Mesendoderm (in vitro differentiated cells): ENCODE data around the gene RDH11.
A peak's percentile ranks its signal among the peaks of the same experiment; 100 is the strongest.

ENCODE experiments used
- DNase-seq: peaks from one replicate; pipeline ENCODE4 v3.0.0; 2013
- H2AK5ac ChIP-seq: 2 replicates; pipeline ENCODE4 v1.6.1; 2013; ENCODE audit warnings: low read length, inconsistent platforms
- H2BK120ac ChIP-seq: 2 replicates; pipeline ENCODE4 v1.6.1; 2013; ENCODE audit warnings: low read depth, mild to moderate bottlenecking, low read length, moderate library complexity, mixed read lengths
- H2BK15ac ChIP-seq: replicated peaks from 2 replicates; pipeline ENCODE4 v1.6.1; 2013; ENCODE audit warnings: low read depth, mild to moderate bottlenecking, moderate library complexity
- H2BK5ac ChIP-seq: 2 replicates; pipeline ENCODE4 v1.6.1; 2013; ENCODE audit warnings: low read length, inconsistent platforms
- H3K18ac ChIP-seq: 2 replicates; pipeline ENCODE4 v1.6.1; 2013; ENCODE audit warnings: mild to moderate bottlenecking, low read length, mixed read lengths
- H3K23ac ChIP-seq: one replicate; pipeline ENCODE4 v1.6.1; 2013; ENCODE audit warnings: low read length
- H3K27ac ChIP-seq: 2 replicates; pipeline ENCODE4 v1.5.1; 2013; ENCODE audit warnings: low read depth, mild to moderate bottlenecking, inconsistent platforms, low read length, moderate library complexity
- H3K27me3 ChIP-seq: 2 replicates; pipeline ENCODE4 v1.6.1; 2013; ENCODE audit warnings: low read length, control low read depth, mild to moderate bottlenecking, inconsistent platforms; ENCODE audit not compliant: insufficient read depth, poor library complexity
- H3K36me3 ChIP-seq: 2 replicates; pipeline ENCODE4 v1.6.1; 2013; ENCODE audit warnings: low read length, inconsistent platforms; ENCODE audit not compliant: control insufficient read depth, insufficient read depth
- H3K4ac ChIP-seq: one replicate; pipeline ENCODE4 v1.6.1; 2013; ENCODE audit warnings: low read depth, mild to moderate bottlenecking, low read length, moderate library complexity
- H3K4me1 ChIP-seq: 2 replicates; pipeline ENCODE4 v1.6.1; 2013; ENCODE audit warnings: low read depth, low read length, inconsistent platforms; ENCODE audit not compliant: control insufficient read depth
- H3K4me2 ChIP-seq: 2 replicates; pipeline ENCODE4 v1.6.1; 2013; ENCODE audit warnings: low read length
- H3K4me3 ChIP-seq: 2 replicates; pipeline ENCODE4 v1.5.1; 2013; ENCODE audit warnings: mild to moderate bottlenecking, low read length
- H3K56ac ChIP-seq: one replicate; pipeline ENCODE4 v1.6.1; 2013; ENCODE audit warnings: low read length
- H3K79me1 ChIP-seq: 2 replicates; pipeline ENCODE4 v1.6.1; 2013; ENCODE audit warnings: low read length, inconsistent platforms
- H3K79me2 ChIP-seq: 2 replicates; pipeline ENCODE4 v1.6.1; 2013; ENCODE audit warnings: mild to moderate bottlenecking, low read length; ENCODE audit not compliant: control insufficient read depth, insufficient read depth
- H3K9ac ChIP-seq: 2 replicates; pipeline ENCODE4 v1.6.1; 2013; ENCODE audit warnings: low read length, inconsistent platforms
- H4K5ac ChIP-seq: one replicate; pipeline ENCODE4 v1.6.1; 2013; ENCODE audit warnings: low read length
- H4K8ac ChIP-seq: one replicate; pipeline ENCODE4 v1.6.1; 2013; ENCODE audit warnings: low read depth, mild to moderate bottlenecking, control low read depth, low read length, moderate library complexity
- WGBS: extraction: QIAGEN DNeasy Blood & Tissue Kit; methylation state at CpG from one replicate; pipeline ENCODE4 v1.1.7; 2013; ENCODE audit warnings: low lambda C conversion rate, missing lambda C conversion rate; ENCODE audit not compliant: insufficient coverage; ENCODE audit errors: extremely low coverage; 5-methylcytosine and 5-hydroxymethylcytosine counted together

The RDH11 gene

GRCh38 chr14:67674139-67674479 lies 21.5 kb downstream of the RDH11 start:
- WGBS, result no CpG with 5 or more reads among the region's 25 CpGs
- H3K9ac ChIP-seq, result peak overlapping the region; percentile 94
- DNase-seq, result peak; percentile 86
- H3K56ac ChIP-seq, result peak overlapping the region; percentile 94
- no peak overlapping the region for H4K8ac ChIP-seq
- peaks cover 14% of the 10 kb centered on the region for H3K79me1 ChIP-seq
- H2BK5ac ChIP-seq, result no peak overlapping the region
- H3K4ac ChIP-seq, result peak overlapping the region; percentile 66
- peak overlapping the region; percentile 51 for H3K4me2 ChIP-seq
- no peak overlapping the region for H2BK15ac ChIP-seq
- peaks cover 23% of the 10 kb centered on the region for H3K79me2 ChIP-seq
- H4K5ac ChIP-seq, result no peak overlapping the region
- H3K4me3 ChIP-seq, result peak overlapping the region; percentile 77
- H3K27me3 ChIP-seq, result no peaks in the 10 kb centered on the region
- no peak overlapping the region for H2AK5ac ChIP-seq
- H3K36me3 ChIP-seq, result peaks cover 10% of the 10 kb centered on the region
- no peak overlapping the region for H2BK120ac ChIP-seq
- peak overlapping the region; percentile 91 for H3K27ac ChIP-seq
- no peak overlapping the region for H3K23ac ChIP-seq
- H3K4me1 ChIP-seq, result no peaks in the 10 kb centered on the region
- H3K18ac ChIP-seq, result peak overlapping the region; percentile 42

- no peak for DNase-seq
- Histone ChIP-seq H3K56ac (peak overlapping the region; percentile 94), H3K4me1 (no peaks in the 10 kb centered on the region), H3K79me1 (peaks cover 14% of the 10 kb centered on the region), H3K79me2 (peaks cover 23% of the 10 kb centered on the region), H3K27me3 (no peaks in the 10 kb centered on the region), H3K36me3 (peaks cover 10% of the 10 kb centered on the region), H3K4me2 (peak overlapping the region; percentile 51), H3K27ac (no peak overlapping the region), H3K4ac (no peak overlapping the region), H2AK5ac (no peak overlapping the region), H2BK15ac (no peak overlapping the region), H2BK5ac (no peak overlapping the region), H3K9ac (peak overlapping the region; percentile 94), H4K5ac (no peak overlapping the region), H4K8ac (no peak overlapping the region), H3K23ac (no peak overlapping the region), H2BK120ac (no peak overlapping the region), H3K18ac (no peak overlapping the region), H3K4me3 (no peak overlapping the region)
- no CpG with 5 or more reads among the region's 5 CpGs for WGBS
Observed at GRCh38 chr14:67673451-67673850, 22.1 kb downstream of the RDH11 start.

GRCh38 chr14:67668559-67668958 lies 27.0 kb downstream of the RDH11 start:
- H3K4me2 ChIP-seq, result no peak overlapping the region
- H2AK5ac ChIP-seq, result no peak overlapping the region
- H3K36me3 ChIP-seq, result no peaks in the 10 kb centered on the region
- H3K9ac ChIP-seq, result no peak overlapping the region
- H3K27me3 ChIP-seq, result no peaks in the 10 kb centered on the region
- peaks cover 22% of the 10 kb centered on the region for H3K79me1 ChIP-seq
- H3K23ac ChIP-seq, result no peak overlapping the region
- no peak overlapping the region for H2BK15ac ChIP-seq
- no peak overlapping the region for H3K4me3 ChIP-seq
- H3K4me1 ChIP-seq, result no peaks in the 10 kb centered on the region
- DNase-seq, result peak; percentile 31
- H2BK5ac ChIP-seq, result no peak overlapping the region
- H3K27ac ChIP-seq, result no peak overlapping the region
- no peak overlapping the region for H4K8ac ChIP-seq
- peaks cover 31% of the 10 kb centered on the region for H3K79me2 ChIP-seq
- H3K18ac ChIP-seq, result no peak overlapping the region
- no peak overlapping the region for H4K5ac ChIP-seq
- no peak overlapping the region for H3K56ac ChIP-seq
- no peak overlapping the region for H3K4ac ChIP-seq
- no peak overlapping the region for H2BK120ac ChIP-seq

- no peaks in the 10 kb centered on the region for H3K27me3 ChIP-seq
- no peak overlapping the region for H2AK5ac ChIP-seq
- no peak overlapping the region for H3K23ac ChIP-seq
- H2BK5ac ChIP-seq, result no peak overlapping the region
- H2BK15ac ChIP-seq, result no peak overlapping the region
- no CpG with 5 or more reads among the region's 1 CpG for WGBS
- H3K56ac ChIP-seq, result no peak overlapping the region
- H4K8ac ChIP-seq, result no peak overlapping the region
- H3K79me1 ChIP-seq, result peaks cover 17% of the 10 kb centered on the region
- H4K5ac ChIP-seq, result no peak overlapping the region
- H3K18ac ChIP-seq, result no peak overlapping the region
- no peak overlapping the region for H3K4me2 ChIP-seq
- H3K79me2 ChIP-seq, result peaks cover 22% of the 10 kb centered on the region
- H3K4me3 ChIP-seq, result no peak overlapping the region
- H3K9ac ChIP-seq, result no peak overlapping the region
- no peak overlapping the region for H3K4ac ChIP-seq
- DNase-seq, result peak; percentile 73
- H2BK120ac ChIP-seq, result no peak overlapping the region
- H3K4me1 ChIP-seq, result no peaks in the 10 kb centered on the region
- H3K36me3 ChIP-seq, result no peaks in the 10 kb centered on the region
- no peak overlapping the region for H3K27ac ChIP-seq
Observed at GRCh38 chr14:67666750-67667449, 28.7 kb downstream of the RDH11 start.

DNA sequence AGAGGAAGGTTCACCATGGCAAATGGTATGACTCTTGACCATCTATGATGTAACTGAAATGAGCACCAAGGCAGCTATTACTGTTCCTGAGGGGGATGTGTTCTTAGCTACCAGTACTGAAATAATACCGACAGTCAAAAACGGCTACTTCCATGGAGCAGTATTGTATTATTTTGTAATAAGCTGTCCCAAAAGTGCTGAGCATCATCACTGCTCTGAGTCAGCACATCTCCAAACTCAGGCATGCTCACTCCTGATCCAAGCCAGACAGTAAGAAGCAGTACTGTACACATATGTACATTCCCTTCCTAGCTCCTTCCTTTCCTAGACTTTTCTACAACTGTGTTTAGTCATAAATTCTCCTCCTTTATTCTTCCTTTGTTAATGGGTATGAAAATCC lies 29.7 kb downstream of the RDH11 start:
- Histone ChIP-seq H3K18ac (no peak overlapping the region), H2AK5ac (no peak overlapping the region), H3K4ac (no peak overlapping the region), H2BK5ac (no peak overlapping the region), H3K4me2 (no peak overlapping the region), H2BK15ac (no peak overlapping the region), H3K36me3 (no peaks in the 10 kb centered on the region), H4K5ac (no peak overlapping the region), H3K79me1 (peaks cover 15% of the 10 kb centered on the region), H3K9ac (no peak overlapping the region), H2BK120ac (no peak overlapping the region), H3K23ac (no peak overlapping the region), H3K27ac (no peak overlapping the region), H3K4me3 (no peak overlapping the region), H3K56ac (no peak overlapping the region), H3K79me2 (peaks cover 20% of the 10 kb centered on the region), H3K27me3 (no peaks in the 10 kb centered on the region), H3K4me1 (no peaks in the 10 kb centered on the region), H4K8ac (no peak overlapping the region)
- DNase-seq, result no peak
- no CpG with 5 or more reads among the region's 2 CpGs for WGBS

GRCh38 chr14:67663633-67664032 lies 31.9 kb downstream of the RDH11 start:
- H2BK15ac ChIP-seq, result no peak overlapping the region
- WGBS, result no CpG with 5 or more reads among the region's 4 CpGs
- no peak for DNase-seq
- H3K27ac ChIP-seq, result no peak overlapping the region
- peaks cover 12% of the 10 kb centered on the region for H3K79me2 ChIP-seq
- no peak overlapping the region for H2BK5ac ChIP-seq
- no peaks in the 10 kb centered on the region for H3K27me3 ChIP-seq
- no peak overlapping the region for H4K8ac ChIP-seq
- H3K79me1 ChIP-seq, result peaks cover 13% of the 10 kb centered on the region
- no peak overlapping the region for H3K4ac ChIP-seq
- H3K18ac ChIP-seq, result no peak overlapping the region
- no peak overlapping the region for H3K4me2 ChIP-seq
- H3K23ac ChIP-seq, result no peak overlapping the region
- H2AK5ac ChIP-seq, result no peak overlapping the region
- H3K4me1 ChIP-seq, result no peaks in the 10 kb centered on the region
- no peaks in the 10 kb centered on the region for H3K36me3 ChIP-seq
- no peak overlapping the region for H4K5ac ChIP-seq
- H3K4me3 ChIP-seq, result no peak overlapping the region
- no peak overlapping the region for H3K56ac ChIP-seq
- no peak overlapping the region for H3K9ac ChIP-seq
- no peak overlapping the region for H2BK120ac ChIP-seq
